ENCODE results near the gene TAS2R30.

DNA sequence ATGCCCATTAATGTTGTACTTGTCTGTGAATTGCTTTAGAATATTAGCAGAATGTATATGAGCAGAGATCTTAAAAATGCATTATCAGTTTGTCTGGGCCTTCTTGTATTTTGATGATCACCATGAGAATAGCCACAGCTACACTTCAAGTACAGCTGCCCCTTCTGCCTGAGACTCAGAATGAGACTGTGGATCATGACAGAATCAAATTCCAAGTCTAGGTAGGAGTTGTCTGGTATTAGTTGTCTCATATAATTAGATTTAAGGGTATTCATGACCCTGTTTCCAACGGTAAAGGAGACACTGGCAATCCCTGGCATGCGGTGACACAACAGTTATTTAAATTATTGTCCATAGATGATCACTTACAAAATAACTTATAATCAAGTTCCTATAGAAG lies 18.3 kb upstream of the TAS2R30 start:
- TF ChIP-seq POLR2A (IDR thresholded peaks at IDR 0.05; ENCODE audit: low read depth) = no peak
- no peak for TF ChIP-seq CTCF (IDR thresholded peaks at IDR 0.05)

Measured in esophagus muscularis mucosa (tissue), 3 donors.